ENCODE data around the gene SECISBP2L.

GRCh38 chr15:49064281-49064653, 18.0 kb upstream of the SECISBP2L start:
- TF ChIP-seq, protein P1, sequence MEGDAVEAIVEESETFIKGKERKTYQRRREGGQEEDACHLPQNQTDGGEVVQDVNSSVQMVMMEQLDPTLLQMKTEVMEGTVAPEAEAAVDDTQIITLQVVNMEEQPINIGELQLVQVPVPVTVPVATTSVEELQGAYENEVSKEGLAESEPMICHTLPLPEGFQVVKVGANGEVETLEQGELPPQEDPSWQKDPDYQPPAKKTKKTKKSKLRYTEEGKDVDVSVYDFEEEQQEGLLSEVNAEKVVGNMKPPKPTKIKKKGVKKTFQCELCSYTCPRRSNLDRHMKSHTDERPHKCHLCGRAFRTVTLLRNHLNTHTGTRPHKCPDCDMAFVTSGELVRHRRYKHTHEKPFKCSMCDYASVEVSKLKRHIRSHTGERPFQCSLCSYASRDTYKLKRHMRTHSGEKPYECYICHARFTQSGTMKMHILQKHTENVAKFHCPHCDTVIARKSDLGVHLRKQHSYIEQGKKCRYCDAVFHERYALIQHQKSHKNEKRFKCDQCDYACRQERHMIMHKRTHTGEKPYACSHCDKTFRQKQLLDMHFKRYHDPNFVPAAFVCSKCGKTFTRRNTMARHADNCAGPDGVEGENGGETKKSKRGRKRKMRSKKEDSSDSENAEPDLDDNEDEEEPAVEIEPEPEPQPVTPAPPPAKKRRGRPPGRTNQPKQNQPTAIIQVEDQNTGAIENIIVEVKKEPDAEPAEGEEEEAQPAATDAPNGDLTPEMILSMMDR (IDR thresholded peaks at IDR 0.05): no peak
- TF ChIP-seq POLR2AphosphoS5 (IDR thresholded peaks at IDR 0.05; ENCODE audit: low read depth, low read length) (no peak), TCF7L2 (IDR thresholded peaks at IDR 0.05; ENCODE audit: low read depth, low read length) (no peak)
